HT1080 (cell line): ENCODE measurements around the gene MR1. TPM values are rescaled to one million over a fixed set of nuclear protein-coding genes. Genes with fewer than 3 reads are reported as not detected.

Experiments
- DNase-seq: peaks from one replicate; pipeline ENCODE4 v3.0.0-alpha.2; 2015; ENCODE audit warnings: low read depth
- total RNA-seq: library from RNA; depleted of rRNA; stranded (reverse); fragments of >200 nt; shearing (Covaris generic); gene quantifications from 2 replicates; pipeline ENCODE4 v1.2.3, GENCODE V29; 2014

MR1 gene
- total RNA-seq, 1 experiment from 2014 or later: 1.4 TPM

DNA sequence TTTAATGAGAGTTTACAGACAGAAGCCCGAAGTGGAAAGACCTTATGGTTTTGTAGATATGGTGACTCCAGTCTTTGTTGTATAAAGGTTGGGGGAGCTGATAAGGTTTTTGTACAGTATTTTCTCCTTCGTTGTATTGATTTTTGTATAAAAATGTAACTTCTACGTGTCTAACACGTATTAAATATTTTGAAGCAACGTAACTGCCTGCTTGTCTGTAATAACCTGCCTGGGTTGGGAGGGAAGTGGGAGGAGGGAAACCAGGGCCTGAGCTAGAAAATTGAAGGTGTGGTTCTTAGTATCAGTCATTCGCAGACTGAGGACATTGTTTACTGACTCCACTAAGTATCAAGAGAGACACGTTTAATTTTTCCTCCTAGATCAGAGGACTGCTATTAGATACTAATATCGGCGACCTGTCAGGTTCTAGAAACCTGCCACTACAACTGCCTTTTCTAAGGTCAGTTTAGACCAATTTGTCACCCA lies 56.9 kb downstream of the MR1 start:
- peak; percentile 41 for DNase-seq

DNA sequence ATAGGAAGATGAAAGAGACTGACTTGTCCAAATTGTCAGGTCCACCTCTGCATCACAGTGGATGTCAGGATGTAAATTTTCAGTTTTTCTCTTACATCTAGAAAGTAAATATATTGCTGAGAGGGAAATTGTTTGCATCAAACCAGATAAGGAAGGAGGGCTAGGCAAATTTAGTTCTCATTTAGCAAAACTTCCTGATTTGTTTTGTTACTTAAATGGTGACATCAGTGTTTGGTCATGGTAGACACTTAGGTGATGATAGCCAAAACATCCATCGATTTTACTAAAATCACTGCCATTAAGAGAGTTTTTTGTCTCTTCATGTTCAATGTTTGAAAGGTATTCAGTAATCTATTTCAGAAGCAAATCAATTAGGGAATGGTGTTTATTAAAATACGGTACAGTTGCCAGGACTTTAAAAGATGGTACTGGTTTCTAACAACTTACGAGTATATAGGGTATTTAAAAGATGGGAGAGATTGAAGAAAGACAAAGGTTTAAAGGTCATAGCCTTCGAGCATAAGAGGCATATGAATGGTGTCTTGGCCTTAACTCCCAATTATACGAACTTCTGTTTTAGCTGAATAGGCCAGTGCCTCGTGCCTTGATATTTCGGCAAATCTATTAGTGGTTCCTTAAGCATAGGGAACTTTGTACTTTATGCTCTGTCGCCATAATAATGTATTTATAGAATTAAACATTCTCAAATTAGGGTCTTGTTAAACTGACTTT lies 57.7 kb downstream of the MR1 start:
- no peak for DNase-seq

DNA sequence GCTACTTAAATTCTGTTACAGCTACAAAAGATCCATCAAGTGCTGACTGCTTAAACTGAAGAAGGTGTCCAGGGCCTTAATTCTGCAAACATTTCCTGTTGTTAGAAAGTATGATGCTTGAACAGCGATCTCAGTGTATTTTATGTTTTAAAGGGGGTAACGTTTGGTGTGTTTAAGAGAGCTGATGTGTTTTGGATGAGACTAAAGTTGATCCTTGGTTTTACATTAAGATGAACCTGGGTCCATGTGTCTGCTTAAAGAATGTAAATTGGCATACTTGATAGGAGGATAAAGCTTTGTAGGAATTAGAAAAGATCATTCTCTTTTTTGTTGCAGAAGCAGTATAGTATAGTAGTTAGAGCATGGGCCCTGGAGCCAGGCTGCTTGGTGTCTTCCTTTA lies 58.3 kb downstream of the MR1 start:
- no peak for DNase-seq

DNA sequence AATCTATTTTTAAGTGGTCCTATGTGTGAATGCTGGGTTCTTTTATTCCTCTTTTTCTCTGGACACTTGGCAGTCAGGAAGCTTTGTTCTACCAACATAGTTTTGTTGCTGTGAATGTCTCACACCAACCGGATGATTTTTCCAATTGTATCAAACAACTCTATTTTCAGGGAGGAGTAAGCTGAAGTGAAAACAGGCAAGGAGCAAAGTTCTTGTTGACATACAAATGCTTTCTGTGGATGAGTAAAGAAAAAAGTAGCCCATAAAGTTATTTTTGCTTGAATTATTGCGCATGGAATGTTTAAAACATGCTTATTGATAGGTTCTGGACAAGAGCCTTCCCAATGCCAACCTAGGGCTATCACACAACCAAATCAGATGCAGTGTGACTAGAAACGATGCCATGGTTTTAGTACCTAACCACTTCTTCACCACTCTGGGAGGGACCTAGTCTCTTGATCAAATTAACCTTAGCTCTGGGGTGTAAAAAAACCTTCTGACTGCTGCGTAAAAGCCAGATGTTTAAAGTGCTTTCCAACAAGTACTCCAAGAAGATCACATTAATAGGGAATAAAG lies 59.2 kb downstream of the MR1 start:
- no peak for DNase-seq

DNA sequence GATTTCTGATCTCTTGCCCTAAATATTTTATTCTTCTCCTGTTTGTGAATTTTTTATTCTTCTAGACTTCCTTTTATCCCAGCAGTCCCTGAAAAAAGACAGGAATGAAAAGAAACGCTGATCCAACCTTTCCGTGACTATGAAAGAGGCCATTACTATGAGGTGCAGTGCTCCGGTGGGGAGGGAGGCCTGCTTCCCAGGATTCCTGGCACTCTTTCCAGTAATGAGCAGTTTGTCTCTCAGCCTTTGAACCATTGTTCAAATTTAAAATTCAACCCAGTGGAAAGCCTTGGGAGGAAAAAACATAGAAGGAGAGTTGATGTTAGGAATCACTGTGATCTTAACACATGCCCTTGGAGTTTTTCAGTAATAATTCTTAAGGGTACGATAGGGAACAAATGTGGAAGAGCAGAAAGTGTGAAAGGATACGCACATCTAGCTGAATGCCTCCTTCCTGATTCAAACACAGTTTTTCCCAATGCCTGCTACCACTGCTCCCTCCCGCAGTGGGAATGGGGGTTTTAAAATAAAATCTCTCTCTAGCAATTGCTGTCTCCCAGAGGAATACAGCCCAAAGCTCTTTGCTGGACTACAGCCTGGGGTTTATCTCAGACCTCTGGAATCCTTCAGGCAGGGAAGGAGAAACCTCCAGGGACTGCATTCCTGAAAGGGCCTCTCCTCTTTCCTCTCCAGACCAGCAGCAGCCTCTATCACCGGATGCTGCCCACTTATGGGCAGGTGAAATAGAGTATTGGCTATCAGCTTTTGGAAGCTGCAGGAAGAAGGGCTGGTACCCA lies 60.8 kb downstream of the MR1 start:
- DNase-seq: no peak

DNA sequence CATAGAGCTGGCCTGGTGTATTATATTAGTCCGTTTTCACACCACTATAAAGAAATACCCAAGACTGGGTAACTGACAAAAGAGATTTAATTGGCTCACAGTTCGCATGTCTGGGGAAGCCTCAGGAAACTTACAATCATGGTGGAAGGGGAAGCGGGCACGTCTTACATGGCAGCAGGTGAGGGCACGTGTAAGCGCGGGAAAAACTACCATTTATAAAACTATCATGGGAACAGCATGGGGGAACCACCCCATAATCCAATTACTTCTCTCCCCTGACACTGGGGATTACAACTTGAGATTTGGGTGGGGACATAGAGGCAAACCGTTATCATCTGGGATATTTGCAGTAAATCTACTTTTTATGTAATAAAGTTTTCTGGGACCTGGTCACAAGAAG lies 61.5 kb downstream of the MR1 start:
- DNase-seq: no peak

DNA sequence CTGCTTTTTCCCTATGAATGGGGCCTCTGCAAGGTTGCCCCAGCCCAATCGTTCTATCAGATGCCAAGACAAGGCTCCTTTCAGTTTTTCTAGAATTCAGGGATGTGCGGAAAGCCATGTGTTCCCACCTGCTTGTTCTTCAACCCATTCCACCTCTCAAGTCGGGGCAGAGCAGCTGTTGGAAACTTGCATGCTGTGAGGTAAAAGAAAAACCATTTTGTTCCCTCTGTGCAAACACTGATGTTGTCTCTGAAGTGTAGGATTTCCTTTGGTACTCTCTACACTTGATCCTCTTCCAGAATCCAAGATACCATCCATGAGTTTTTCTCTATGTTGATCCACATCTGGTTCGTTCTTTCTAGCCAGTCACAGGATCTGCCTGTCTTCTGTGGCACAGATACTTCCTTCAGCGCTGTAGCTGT lies 62.0 kb downstream of the MR1 start:
- no peak for DNase-seq

DNA sequence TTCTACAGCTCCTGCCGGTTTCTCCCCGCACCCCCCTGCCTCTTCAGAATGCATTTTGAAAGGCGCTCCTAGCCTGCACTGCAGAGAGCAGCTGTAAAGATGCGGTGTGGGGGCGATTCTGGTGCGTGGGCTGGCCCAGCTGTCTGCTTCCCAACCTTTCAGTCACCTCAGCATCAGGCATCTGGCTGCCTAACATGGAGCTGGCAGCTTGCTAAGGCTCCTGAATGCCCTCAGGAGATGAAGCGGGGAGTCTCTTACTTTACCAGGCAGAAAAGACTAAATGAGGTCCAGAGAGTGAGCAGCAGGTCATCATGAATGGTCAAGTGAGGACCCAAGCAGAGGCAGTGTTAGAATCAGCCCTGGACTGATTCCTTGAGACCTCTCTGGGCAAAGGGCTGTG lies 63.5 kb downstream of the MR1 start:
- no peak for DNase-seq

DNA sequence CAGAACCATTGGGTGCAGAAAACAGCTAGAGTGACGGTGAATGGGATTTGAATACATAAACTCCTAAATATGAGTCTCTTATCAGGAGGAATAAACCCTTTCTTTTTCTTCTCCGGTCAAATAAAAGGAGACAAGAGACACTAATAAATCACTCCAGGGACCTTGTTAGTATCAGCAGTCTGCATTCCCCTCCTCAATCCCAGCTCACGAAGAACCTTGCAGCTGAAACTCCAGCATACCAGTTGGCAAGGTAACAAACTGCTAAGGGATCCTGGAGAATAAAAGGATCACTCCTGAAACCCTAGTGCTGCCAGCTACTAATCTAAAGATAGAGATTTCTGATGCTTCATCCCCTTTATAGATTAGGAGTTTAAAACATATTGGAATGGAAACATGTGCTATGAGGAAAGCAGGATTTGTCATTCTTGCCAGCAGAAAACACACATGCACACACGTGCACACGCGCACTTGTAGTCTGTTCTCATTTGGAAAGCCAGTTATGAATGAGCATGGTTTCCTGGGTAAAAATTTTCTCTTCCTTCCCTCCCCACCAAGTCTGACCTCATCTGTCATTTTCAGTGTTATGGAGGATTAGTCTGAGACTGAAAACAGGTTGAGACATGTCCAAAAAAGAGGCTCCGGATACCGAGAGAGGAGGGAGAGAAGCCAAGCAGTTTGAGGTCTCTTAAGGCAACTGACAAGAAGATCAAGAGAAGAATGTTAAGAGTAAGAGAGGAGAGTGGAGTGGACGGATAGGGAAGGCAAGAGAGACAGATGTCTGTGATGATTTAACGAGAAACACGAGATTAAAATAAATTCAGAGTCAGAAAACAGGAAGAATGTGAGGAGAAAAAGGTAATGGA lies 65.6 kb downstream of the MR1 start:
- no peak for DNase-seq

DNA sequence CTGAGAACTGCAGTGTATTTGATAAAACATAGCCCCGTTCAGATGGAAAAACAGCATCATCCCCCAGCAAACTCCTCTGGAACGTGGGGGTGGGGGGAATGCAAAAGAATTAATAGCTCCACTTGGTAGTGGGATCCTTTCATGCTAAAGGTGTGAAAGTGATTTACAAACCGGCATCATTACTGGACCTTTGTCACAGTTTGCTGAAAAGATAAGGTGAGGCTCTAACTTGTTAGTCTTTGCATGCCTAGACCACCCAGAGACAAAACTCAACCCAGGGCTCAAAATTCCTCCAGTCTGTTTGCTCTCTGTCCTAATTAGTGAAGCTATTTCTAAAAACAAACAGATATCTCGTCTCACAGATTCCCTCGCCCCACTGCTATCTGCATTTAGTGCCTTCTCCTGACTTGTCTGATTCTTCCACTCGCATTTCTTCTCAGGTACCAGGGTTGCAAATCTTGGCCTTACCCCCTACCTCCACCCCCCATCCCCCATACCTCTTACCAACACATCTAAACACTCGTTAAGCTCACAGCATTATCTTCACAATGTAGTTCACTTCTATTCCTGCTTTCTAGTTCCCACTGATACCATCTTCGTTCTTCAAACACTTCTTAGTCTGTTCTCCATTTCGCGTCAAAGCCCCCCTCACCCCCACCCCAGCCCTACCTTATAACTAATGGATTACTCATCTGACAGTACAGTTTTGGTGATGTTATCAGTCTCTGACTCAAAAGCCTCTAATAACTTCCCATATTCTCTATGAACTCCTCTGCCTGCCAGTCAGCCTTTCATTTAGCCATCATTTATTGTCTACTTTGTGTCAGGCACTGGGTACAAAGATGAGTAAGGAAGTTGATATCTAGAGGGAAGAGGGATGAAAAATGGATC lies 66.5 kb downstream of the MR1 start:
- no peak for DNase-seq

DNA sequence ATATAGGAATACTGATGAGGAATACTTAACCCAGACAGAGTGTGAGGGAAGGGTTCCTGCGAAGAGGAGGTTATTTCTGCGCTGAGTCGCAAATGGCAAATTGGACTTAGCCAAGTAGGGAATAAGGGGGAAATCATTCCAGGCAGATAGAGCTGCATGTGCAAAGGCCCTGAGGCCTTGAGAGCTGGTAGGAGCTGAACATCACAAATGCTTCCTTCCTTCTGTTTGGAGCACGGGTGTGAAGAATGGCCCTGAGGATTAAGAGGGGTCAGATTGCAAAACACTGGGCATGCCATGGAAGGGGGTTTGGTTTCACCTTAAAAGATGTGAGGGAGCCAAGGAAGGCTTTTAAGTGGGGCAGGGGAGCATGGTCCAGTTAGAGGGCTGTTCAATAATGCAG lies 67.2 kb downstream of the MR1 start:
- no peak for DNase-seq

DNA sequence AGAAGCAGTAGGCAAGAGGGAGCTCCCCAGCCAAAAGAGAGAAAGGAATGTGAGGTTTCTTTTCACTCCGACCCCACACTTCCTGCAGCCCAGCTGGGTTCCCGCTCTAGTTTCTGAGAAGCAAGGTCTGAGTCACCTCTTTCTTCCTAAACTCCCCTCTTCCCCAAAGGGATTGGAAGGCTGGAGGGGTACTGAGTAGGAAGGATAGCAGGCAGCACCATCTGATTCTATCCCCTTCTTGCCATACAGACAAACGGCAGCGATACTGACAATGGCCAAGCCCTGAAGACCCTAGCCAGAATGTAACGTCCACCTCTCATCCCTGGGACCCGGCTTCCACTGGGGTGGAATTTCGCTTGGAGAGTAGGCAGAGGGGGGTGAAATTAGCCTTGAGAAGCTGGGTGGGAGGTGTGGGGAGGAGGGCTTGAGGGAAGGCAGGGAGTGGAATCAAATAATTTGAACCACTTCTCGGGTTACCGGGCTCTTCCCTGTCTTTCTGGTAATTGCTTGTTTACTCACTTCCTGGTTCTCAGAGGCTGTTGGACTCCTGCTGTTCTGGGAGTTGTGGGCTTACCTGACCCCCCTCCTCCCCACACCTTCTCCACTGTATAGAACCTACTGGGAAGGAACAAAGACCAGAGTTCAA lies 67.9 kb downstream of the MR1 start:
- DNase-seq: peak; percentile 89

DNA sequence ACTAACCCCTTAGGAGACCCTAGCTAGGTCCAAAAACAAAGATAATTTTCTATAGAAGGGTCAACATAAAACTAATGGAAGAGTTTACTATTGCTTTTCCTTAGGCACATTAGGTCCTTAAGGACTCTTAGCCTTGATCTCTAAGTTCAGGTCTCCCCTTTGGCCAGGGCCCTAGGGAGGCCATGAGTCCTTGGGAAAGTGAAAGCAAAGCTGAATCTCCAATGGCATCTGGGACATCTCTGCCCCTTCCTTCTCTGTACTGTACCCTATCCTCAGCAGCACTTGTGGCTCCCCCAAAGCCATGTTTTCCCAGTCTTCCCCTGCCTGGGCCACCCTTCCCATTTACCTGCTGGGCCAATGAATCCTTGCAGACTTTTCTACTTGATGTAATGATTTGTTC lies 69.1 kb downstream of the MR1 start:
- no peak for DNase-seq

DNA sequence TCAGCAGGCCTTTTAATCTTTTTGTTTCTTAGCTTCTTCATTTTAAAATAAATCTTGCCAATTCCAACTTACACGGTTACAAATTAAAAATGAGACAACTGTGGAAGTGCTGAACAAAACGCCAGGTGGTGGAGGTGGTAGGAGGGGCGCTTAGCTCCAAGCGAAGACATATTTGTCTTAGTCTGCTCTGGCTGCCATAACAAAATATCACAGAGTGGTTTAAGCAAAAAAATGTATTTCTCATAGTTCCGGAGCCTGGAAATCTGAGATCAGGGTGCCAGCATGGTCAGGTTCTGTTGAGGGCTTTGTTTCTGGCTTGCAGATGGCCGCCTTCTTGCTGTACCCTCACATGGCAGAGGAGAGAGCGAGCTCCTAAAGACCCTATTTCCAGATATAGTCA lies 69.6 kb downstream of the MR1 start:
- no peak for DNase-seq

DNA sequence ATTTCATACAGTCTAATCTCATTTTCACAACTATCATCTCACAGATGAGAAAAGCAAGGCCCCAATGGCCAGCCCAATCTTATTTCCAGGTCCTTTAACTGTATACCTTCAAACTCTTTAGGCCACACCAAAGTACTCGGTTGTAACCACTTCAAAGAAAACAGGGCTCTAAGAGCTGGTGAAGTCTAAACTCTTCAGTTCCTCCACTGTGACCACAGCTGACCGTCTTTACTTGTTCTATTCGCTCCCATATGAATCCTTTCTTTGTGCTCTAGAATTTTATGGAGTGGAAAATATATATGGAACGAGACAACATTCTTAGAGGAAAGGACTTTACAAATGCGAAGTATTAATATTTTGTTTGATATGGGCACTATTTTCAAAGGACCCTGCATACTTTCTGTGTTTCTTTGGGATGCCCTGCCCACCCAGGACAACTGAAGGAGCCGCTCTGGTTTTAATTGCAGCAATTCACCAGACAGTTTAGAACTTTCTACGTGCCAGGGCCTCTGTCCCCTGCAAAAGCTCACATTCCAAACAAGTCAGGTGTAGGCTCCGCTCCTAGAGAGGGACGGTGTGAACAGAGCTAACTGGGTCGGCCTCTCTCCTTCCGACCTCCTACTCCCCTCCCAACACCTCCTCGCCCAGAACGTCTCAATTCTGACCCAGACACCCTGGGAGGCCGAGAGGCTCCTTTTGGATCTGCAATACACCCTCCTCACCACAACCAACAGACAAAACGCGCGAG lies 70.4 kb downstream of the MR1 start:
- peak; percentile 47 for DNase-seq

DNA sequence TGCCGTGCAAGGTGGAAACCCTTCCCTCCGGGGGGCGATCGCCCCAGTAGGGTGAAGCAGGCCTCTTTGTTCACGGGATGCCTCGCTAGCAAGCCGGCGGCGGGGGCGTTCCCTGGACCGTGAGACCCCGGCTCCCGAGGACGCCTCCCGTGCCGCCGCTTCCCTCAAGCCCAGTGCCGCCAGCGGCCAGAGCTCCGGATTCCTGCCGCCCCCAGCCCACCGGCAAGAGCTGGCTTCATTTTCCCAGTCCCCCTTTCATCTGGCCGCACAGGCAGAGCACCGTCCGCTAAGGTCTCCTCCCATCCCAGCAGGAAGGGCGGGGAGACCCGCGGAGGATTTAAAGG lies 71.0 kb downstream of the MR1 start:
- DNase-seq: no peak

DNA sequence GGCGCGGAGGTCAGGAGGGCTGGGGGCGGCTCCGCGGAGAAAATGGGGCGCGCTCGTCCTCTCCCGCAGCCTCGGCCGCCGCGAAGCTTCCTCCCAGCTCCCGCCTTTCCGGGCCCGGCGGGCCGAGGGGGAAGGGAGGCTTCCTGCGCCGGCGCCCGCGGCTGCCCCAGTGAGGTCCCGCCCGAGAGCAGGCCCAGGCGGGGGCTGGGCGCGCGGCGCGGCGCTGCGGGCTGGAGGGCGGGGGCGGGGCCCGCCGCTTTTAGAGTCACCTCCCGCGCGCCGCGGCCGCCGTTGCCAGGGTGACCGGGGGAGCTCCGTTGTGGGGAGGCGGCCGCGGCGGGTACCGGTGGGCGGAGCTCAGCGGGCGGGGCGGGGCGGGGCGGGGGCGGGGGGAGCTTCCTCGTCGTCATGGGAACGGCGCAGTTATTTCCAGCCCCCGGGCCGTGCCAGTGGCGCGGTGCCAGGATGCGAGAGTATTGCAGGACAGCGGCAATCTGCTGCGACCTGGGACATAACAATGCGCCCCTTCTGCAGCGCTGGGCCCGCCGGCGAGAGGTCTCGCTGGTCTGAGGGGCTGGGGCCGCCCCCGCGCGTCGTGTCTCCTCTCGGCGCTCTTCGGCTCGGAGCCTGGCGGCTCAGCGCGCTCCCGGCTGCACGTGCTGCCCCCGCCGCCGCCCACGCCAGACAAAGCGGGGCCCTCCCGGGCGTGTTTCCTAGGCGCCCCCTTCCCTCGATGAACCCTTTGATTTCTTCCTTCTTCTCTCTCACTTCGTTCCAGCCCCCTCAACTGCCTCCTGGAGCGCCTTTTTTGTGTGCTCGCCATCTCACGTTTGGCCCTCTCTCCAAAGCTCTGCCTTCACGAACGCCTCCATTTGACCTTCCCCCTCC lies 71.6 kb downstream of the MR1 start:
- DNase-seq: peak; percentile 69

DNA sequence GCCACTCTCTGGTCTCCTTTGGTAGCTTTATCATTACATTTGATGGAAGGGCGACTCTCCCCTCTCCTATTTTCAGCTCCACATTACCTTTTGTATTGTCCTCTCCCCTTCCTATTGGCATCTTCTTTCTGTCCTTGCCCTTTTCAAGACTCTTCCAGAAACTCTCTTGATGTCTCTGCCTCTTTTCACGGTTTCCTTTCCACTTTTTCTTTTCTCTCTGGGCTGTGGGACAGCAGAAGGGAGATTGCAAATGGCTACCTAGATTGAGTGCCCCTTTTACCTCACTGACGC lies 72.2 kb downstream of the MR1 start:
- no peak for DNase-seq

DNA sequence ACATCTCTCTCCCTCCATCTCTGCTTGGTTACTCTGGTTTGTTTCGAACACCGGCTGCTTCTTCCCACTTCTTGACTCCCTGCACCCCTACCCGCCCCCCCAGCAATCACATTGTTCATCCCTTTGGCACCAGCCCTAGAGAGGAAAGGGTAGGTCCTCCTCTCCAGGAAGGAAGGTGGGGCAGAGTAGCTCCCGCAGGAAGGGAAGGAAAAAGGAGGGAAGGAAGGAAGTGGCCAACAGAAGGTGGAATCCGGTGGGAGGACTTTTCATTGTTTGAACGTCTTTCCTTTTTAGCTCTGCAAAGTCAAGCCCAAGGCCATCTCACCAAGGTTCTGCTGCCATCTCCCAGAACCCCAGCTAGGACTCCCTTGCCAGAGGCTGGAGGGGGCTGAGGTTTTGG lies 72.7 kb downstream of the MR1 start:
- no peak for DNase-seq
